SK-N-SH (cell line): ENCODE results near the gene SLC39A7. TPM values are rescaled to one million over a fixed set of nuclear protein-coding genes. Genes with fewer than 3 reads are reported as not detected.

ENCODE experiments used
- CTCF ChIA-PET: fragments of 300-600, 350-600 bp; formaldehyde crosslinking; extraction: SDS; loops from one replicate; lab custom pipeline; 2021; lab: Yijun Ruan, JAX
- POLR2A ChIA-PET: fragments of 350-600 bp; sonication (Branson Sonifier 250); formaldehyde crosslinking; extraction: SDS; loops from one replicate; lab custom pipeline; 2020; ENCODE audit warnings: antibody characterized with exemption, inconsistent platforms; lab: Yijun Ruan, JAX
- DNase-seq: peaks from one replicate; pipeline ENCODE4 v3.0.0; 2012
- H2AFZ ChIP-seq: fragments of 200-600 bp; sonication (generic); 2 replicates; pipeline ENCODE4 v1.8.1; 2016; ENCODE audit warnings: antibody characterized with exemption, mild to moderate bottlenecking, low read depth
- H3F3A ChIP-seq: fragments of 200-600 bp; sonication (generic); replicated peaks from 2 replicates; pipeline ENCODE3; 2016; ENCODE audit warnings: antibody characterized with exemption, mild to moderate bottlenecking; ENCODE audit not compliant: insufficient read depth
- H3K27ac ChIP-seq, 2 experiments: fragments of 200-500 bp in 1 of 2; fragments of 200-600 bp in 1 of 2; sonication (Bioruptor generic) in 1 of 2; sonication (generic), shearing (Covaris generic) in 1 of 2; 2 replicates each; pipeline versions ENCODE4 v1.5.1 to v1.6.1; 2014 to 2016; ENCODE audit warnings: low read depth in 2 of 2, inconsistent platforms in 1 of 2, low read length in 1 of 2, mild to moderate bottlenecking in 1 of 2, mixed read lengths in 1 of 2
- H3K27me3 ChIP-seq: fragments of 200-600 bp; sonication (generic), shearing (Covaris generic); 2 replicates; pipeline ENCODE4 v1.6.1; 2016; ENCODE audit warnings: mixed run types; ENCODE audit not compliant: insufficient read depth
- H3K36me3 ChIP-seq, 2 experiments: fragments of 200-500 bp in 1 of 2; fragments of 200-600 bp in 1 of 2; sonication (Bioruptor generic) in 1 of 2; sonication (generic) in 1 of 2; replicated peaks in 1 of 2; 2 replicates each; pipeline versions ENCODE3 to v1.5.1; 2014 to 2016; ENCODE audit warnings: low read length in 1 of 2, mild to moderate bottlenecking in 1 of 2; ENCODE audit not compliant: insufficient read depth in 2 of 2, control insufficient read depth in 1 of 2
- H3K4me1 ChIP-seq, 2 experiments: fragments of 200-500 bp in 1 of 2; fragments of 200-600 bp in 1 of 2; sonication (Bioruptor generic) in 1 of 2; sonication (generic), shearing (Covaris generic) in 1 of 2; 2 replicates each; pipeline versions ENCODE4 v1.5.1 to v1.6.1; 2014 to 2016; ENCODE audit warnings: low read depth in 1 of 2, low read length in 1 of 2, mixed run types in 1 of 2; ENCODE audit not compliant: insufficient read depth in 2 of 2, control insufficient read depth in 1 of 2
- H3K4me2 ChIP-seq: fragments of 200-600 bp; sonication (generic), shearing (Covaris generic); 2 replicates; pipeline ENCODE4 v1.6.1; 2017; ENCODE audit warnings: mixed run types
- H3K4me3 ChIP-seq, 2 experiments: fragments of 200-500 bp in 1 of 2; fragments of 200-600 bp in 1 of 2; sonication (Bioruptor generic) in 1 of 2; sonication (generic), shearing (Covaris generic) in 1 of 2; 2 replicates each; pipeline versions ENCODE4 v1.5.1 to v1.8.1; 2014 to 2016; ENCODE audit warnings: low read depth in 2 of 2, inconsistent platforms in 1 of 2, low read length in 1 of 2, mild to moderate bottlenecking in 1 of 2, mixed read lengths in 1 of 2, moderate library complexity in 1 of 2
- H3K79me2 ChIP-seq: fragments of 200-600 bp; sonication (generic); 2 replicates; pipeline ENCODE4 v1.8.1; 2017; ENCODE audit warnings: mild to moderate bottlenecking; ENCODE audit not compliant: insufficient read depth
- H3K9ac ChIP-seq: fragments of 200-600 bp; sonication (generic); 2 replicates; pipeline ENCODE4 v1.6.1; 2017; ENCODE audit warnings: mixed run types
- H3K9me2 ChIP-seq: fragments of 200-600 bp; sonication (generic); 2 replicates; pipeline ENCODE4 v1.6.1; 2017; ENCODE audit warnings: mixed run types
- H3K9me3 ChIP-seq: fragments of 200-600 bp; sonication (generic); 2 replicates; pipeline ENCODE4 v1.6.1; 2017; ENCODE audit warnings: mixed run types, mild to moderate bottlenecking, moderate library complexity
- H4K20me1 ChIP-seq: fragments of 200-600 bp; sonication (generic); 2 replicates; pipeline ENCODE4 v1.6.1; 2017; ENCODE audit warnings: mild to moderate bottlenecking, mixed run types; ENCODE audit not compliant: insufficient read depth
- EZH2phosphoT487 ChIP-seq: fragments of 200-600 bp; sonication (generic); IDR thresholded peaks from 2 replicates; pipeline ENCODE4 v1.6.1; 2017; ENCODE audit warnings: low read depth, mixed run types, mild to moderate bottlenecking, antibody characterized with exemption, moderate library complexity, borderline replicate concordance
- FOSL2 ChIP-seq: IDR thresholded peaks from 2 replicates; pipeline ENCODE4 v1.4.0; 2012; ENCODE audit warnings: low read depth, mild to moderate bottlenecking, moderate library complexity, borderline replicate concordance
- GABPA ChIP-seq: IDR thresholded peaks from 2 replicates; pipeline ENCODE4 v1.4.0; 2012; ENCODE audit warnings: low read depth, mild to moderate bottlenecking
- GATA2 ChIP-seq: sonication (generic); formaldehyde crosslinking; IDR thresholded peaks from 2 replicates; pipeline ENCODE4 v1.5.0; 2020; ENCODE audit warnings: mild to moderate bottlenecking, missing genetic modification reagents
- MEF2A ChIP-seq: IDR thresholded peaks from 2 replicates; pipeline ENCODE4 v1.4.0; 2012; ENCODE audit warnings: low read depth, borderline replicate concordance
- MXI1 ChIP-seq: IDR thresholded peaks from 2 replicates; pipeline ENCODE4 v1.6.1; 2012; ENCODE audit warnings: mild to moderate bottlenecking, low read depth, low read length, improper control_type of control experiment
- PBX3 ChIP-seq: IDR thresholded peaks from 2 replicates; pipeline ENCODE4; 2012
- POLR2AphosphoS5 ChIP-seq: IDR thresholded peaks from 2 replicates; pipeline ENCODE4 v1.6.1; 2012; ENCODE audit warnings: low read depth, low read length
- RAD21 ChIP-seq: IDR thresholded peaks from 2 replicates; pipeline ENCODE4 v1.6.1; 2012; ENCODE audit warnings: mild to moderate bottlenecking, low read length
- RCOR1 ChIP-seq: fragments of 150-350 bp; IDR thresholded peaks from 2 replicates; pipeline ENCODE4 v1.6.1; 2017; ENCODE audit warnings: antibody characterized with exemption, low read length
- RFX5 ChIP-seq: IDR thresholded peaks from 2 replicates; pipeline ENCODE4 v1.6.1; 2012; ENCODE audit warnings: mild to moderate bottlenecking, improper control_type of control experiment, low read length
- RXRA ChIP-seq: IDR thresholded peaks from 2 replicates; pipeline ENCODE4 v1.4.0; 2012; ENCODE audit warnings: low read depth, mild to moderate bottlenecking, borderline replicate concordance
- SIN3A ChIP-seq: IDR thresholded peaks from 2 replicates; pipeline ENCODE4 v1.6.1; 2012; ENCODE audit warnings: low read depth, mild to moderate bottlenecking, low read length, moderate library complexity, borderline replicate concordance
- SMC3 ChIP-seq: IDR thresholded peaks from 2 replicates; pipeline ENCODE4 v1.6.1; 2012; ENCODE audit warnings: low read depth, low read length, improper control_type of control experiment
- TCF12 ChIP-seq: IDR thresholded peaks from 2 replicates; pipeline ENCODE4 v1.4.0; 2012
- USF1 ChIP-seq: IDR thresholded peaks from 2 replicates; pipeline ENCODE4 v1.4.0; 2012; ENCODE audit warnings: low read depth, borderline replicate concordance
- WGBS: methylation state at CpG from one replicate; pipeline ENCODE4 v1.1.6; 2017; ENCODE audit warnings: low lambda C conversion rate; 5-methylcytosine and 5-hydroxymethylcytosine counted together
- polyA plus RNA-seq, 3 experiments: library from polyadenylated mRNA; depleted of rRNA; stranded (reverse); fragments of >200 nt; gene quantifications; 2 replicates each; pipeline ENCODE4 v1.2.3, GENCODE V29; 2012
- TF ChIP-seq, protein P1 (sequence below): fragments of 150-350 bp; IDR thresholded peaks from 2 replicates; pipeline ENCODE4 v1.6.1; 2017; ENCODE audit warnings: antibody characterized with exemption, low read length, low read depth, borderline replicate concordance
- TF ChIP-seq, protein P2 (sequence below): IDR thresholded peaks from 2 replicates; pipeline ENCODE4 v1.4.0; 2012; ENCODE audit warnings: low read depth

The SLC39A7 gene
- polyA plus RNA-seq, 1 of the 3 experiments (the other 2 are of a cell fraction) = 129 TPM

- no peaks in the 10 kb centered on the region for H4K20me1 ChIP-seq
- H3K4me1 ChIP-seq = no peaks in the 10 kb centered on the region
- no peaks in the 10 kb centered on the region for H3K27me3 ChIP-seq
- H3K36me3 ChIP-seq = no peaks in the 10 kb centered on the region
- no peaks in the 10 kb centered on the region for H3K9me2 ChIP-seq
- no peaks in the 10 kb centered on the region for H3K79me2 ChIP-seq
- ChIA-PET CTCF (interaction anchor here (0.6 kb wide), 1 partner anchor 9 kb away, joined by 3 read pairs; no protein-coding TSS in a partner anchor), POLR2A (no interaction called here)
- H3K9ac ChIP-seq = no peak overlapping the region
- H3K4me3 ChIP-seq = no peak overlapping the region
- H3F3A ChIP-seq = no peaks in the 10 kb centered on the region
- no peak overlapping the region for H3K4me2 ChIP-seq
- H3K9me3 ChIP-seq = no peaks in the 10 kb centered on the region
- 63% methylated on average over 7 of the region's 9 CpGs for WGBS
- no peak overlapping the region for H2AFZ ChIP-seq
- no peak for TF ChIP-seq EZH2phosphoT487
- TF ChIP-seq FOSL2 = no peak
- TF ChIP-seq USF1 = no peak
- no peak for TF ChIP-seq RFX5
- TF ChIP-seq, protein P1, sequence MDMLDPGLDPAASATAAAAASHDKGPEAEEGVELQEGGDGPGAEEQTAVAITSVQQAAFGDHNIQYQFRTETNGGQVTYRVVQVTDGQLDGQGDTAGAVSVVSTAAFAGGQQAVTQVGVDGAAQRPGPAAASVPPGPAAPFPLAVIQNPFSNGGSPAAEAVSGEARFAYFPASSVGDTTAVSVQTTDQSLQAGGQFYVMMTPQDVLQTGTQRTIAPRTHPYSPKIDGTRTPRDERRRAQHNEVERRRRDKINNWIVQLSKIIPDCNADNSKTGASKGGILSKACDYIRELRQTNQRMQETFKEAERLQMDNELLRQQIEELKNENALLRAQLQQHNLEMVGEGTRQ = no peak
- TF ChIP-seq RXRA = no peak
- TF ChIP-seq MXI1 = no peak
- TF ChIP-seq SMC3 = no peak
- no peak for TF ChIP-seq GABPA
- no peak for TF ChIP-seq RAD21
- no peak for TF ChIP-seq PBX3
- no peak for TF ChIP-seq SIN3A
- TF ChIP-seq RCOR1 = no peak
- TF ChIP-seq TCF12 = no peak
- TF ChIP-seq, protein P2, sequence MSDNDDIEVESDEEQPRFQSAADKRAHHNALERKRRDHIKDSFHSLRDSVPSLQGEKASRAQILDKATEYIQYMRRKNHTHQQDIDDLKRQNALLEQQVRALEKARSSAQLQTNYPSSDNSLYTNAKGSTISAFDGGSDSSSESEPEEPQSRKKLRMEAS = no peak
- TF ChIP-seq POLR2AphosphoS5 = no peak
- no peak for TF ChIP-seq MEF2A
- no peak for TF ChIP-seq GATA2 (CRISPR knock-in tag)
- TF ChIP-seq, all 33 proteins: peak for 0
- no peak overlapping the region for H3K27ac ChIP-seq
- peak; percentile 18 for DNase-seq
These were observed 30.3 kb upstream of the SLC39A7 start for GRCh38 chr6:33170176-33171015.
